Neural progenitor cell (in vitro differentiated cells): Measurements from ENCODE around the gene DNMT1. TPM values are rescaled to one million over a fixed set of nuclear protein-coding genes. Genes with fewer than 3 reads are reported as not detected.

ENCODE experiments used
- DNase-seq: peaks from one replicate; pipeline ENCODE4 v3.0.0-alpha.2; 2016; ENCODE audit warnings: low spot score
- H2AFZ ChIP-seq: fragments of 200-600 bp; sonication (generic); replicated peaks from 2 replicates; pipeline ENCODE4 v1.6.1; 2016; ENCODE audit warnings: antibody characterized with exemption
- H3F3A ChIP-seq: fragments of 200-600 bp; sonication (generic); 2 replicates; pipeline ENCODE4 v1.6.1; 2016; ENCODE audit warnings: antibody characterized with exemption, low read depth
- H3K27ac ChIP-seq: fragments of 200-600 bp; sonication (generic); 2 replicates; pipeline ENCODE4 v1.5.1; 2016; ENCODE audit warnings: mild to moderate bottlenecking
- H3K27me3 ChIP-seq: fragments of 200-600 bp; sonication (generic); 2 replicates; pipeline ENCODE4 v1.6.1; 2016; ENCODE audit warnings: mild to moderate bottlenecking, moderate library complexity
- H3K36me3 ChIP-seq: fragments of 200-600 bp; sonication (generic); 2 replicates; pipeline ENCODE4 v1.5.1; 2016
- H3K4me1 ChIP-seq: fragments of 200-600 bp; sonication (generic); 2 replicates; pipeline ENCODE4 v1.6.1; 2016; ENCODE audit warnings: mixed run types
- H3K4me2 ChIP-seq: fragments of 200-600 bp; sonication (generic); 2 replicates; pipeline ENCODE4 v1.6.1; 2016
- H3K4me3 ChIP-seq: fragments of 200-600 bp; sonication (generic); 2 replicates; pipeline ENCODE4 v1.5.1; 2016
- H3K79me2 ChIP-seq: fragments of 200-600 bp; sonication (generic); 2 replicates; pipeline ENCODE4 v1.6.1; 2016; ENCODE audit warnings: low read depth
- H3K9ac ChIP-seq: fragments of 200-600 bp; sonication (generic); 2 replicates; pipeline ENCODE4 v1.6.1; 2016
- H3K9me3 ChIP-seq: fragments of 200-600 bp; sonication (generic); 2 replicates; pipeline ENCODE4 v1.5.1; 2016; ENCODE audit warnings: low read depth
- H4K20me1 ChIP-seq: fragments of 200-600 bp; sonication (generic); 2 replicates; pipeline ENCODE4 v1.6.1; 2016; ENCODE audit warnings: low read depth
- H3K27ac Mint-ChIP-seq: 3 replicates; pipeline ENCODE4 v1.8.0; 2021; ENCODE audit warnings: mixed read lengths
- H3K27me3 Mint-ChIP-seq: 2 replicates; pipeline ENCODE4 v1.8.0; 2022; ENCODE audit warnings: low read depth, mild to moderate bottlenecking, inconsistent platforms, moderate library complexity, mixed read lengths; ENCODE audit not compliant: insufficient read depth
- H3K36me3 Mint-ChIP-seq: 3 replicates; pipeline ENCODE4 v1.8.0; 2021; ENCODE audit warnings: mixed read lengths
- H3K4me1 Mint-ChIP-seq: 3 replicates; pipeline ENCODE4 v1.8.0; 2021; ENCODE audit warnings: mixed read lengths
- H3K4me3 Mint-ChIP-seq: 3 replicates; pipeline ENCODE4 v1.8.0; 2021; ENCODE audit warnings: mild to moderate bottlenecking, moderate library complexity, mixed read lengths
- H3K9me3 Mint-ChIP-seq: 3 replicates; pipeline ENCODE4 v1.8.0; 2020; ENCODE audit warnings: mixed read lengths
- CTCF ChIP-seq: fragments of 200-600 bp; sonication (generic); IDR thresholded peaks from 2 replicates; pipeline ENCODE4 v1.5.1; 2017; ENCODE audit warnings: antibody characterized with exemption, mild to moderate bottlenecking
- EZH2 ChIP-seq: fragments of 200-600 bp; sonication (generic); IDR thresholded peaks from 2 replicates; pipeline ENCODE4 v1.6.1; 2017; ENCODE audit warnings: antibody characterized with exemption, mild to moderate bottlenecking, moderate library complexity
- EZH2phosphoT487 ChIP-seq: fragments of 200-600 bp; sonication (generic); IDR thresholded peaks from 2 replicates; pipeline ENCODE4 v1.6.1; 2017; ENCODE audit warnings: antibody characterized with exemption
- total RNA-seq: library from RNA; depleted of rRNA; stranded (reverse); fragments of >200 nt; gene quantifications from 2 replicates; pipeline ENCODE4 v1.2.3, GENCODE V29; 2015; ENCODE audit warnings: low replicate concordance

The DNMT1 gene
- total RNA-seq, 1 donor from 2014 or later: 203 TPM

GRCh38 chr19:10231612-10232228 lies 37.0 kb upstream of the DNMT1 start:
- Mint-ChIP-seq H3K36me3 (no peaks in the 10 kb centered on the region), H3K4me3 (peak overlapping the region; percentile 85), H3K27me3 (peaks cover 2% of the 10 kb centered on the region), H3K4me1 (peaks cover 14% of the 10 kb centered on the region), H3K27ac (peak overlapping the region; percentile 39), H3K9me3 (no peaks in the 10 kb centered on the region)
- Histone ChIP-seq H3K9ac (no peak overlapping the region), H3K79me2 (peaks cover 20% of the 10 kb centered on the region), H3K4me2 (peak overlapping the region; percentile 96), H3K27me3 (no peaks in the 10 kb centered on the region), H2AFZ (peak overlapping the region; percentile 37), H3K9me3 (no peaks in the 10 kb centered on the region), H3K36me3 (no peaks in the 10 kb centered on the region), H3F3A (peaks cover 33% of the 10 kb centered on the region), H4K20me1 (peaks cover 25% of the 10 kb centered on the region), H3K4me3 (peak overlapping the region; percentile 55), H3K4me1 (peaks cover 5% of the 10 kb centered on the region), H3K27ac (no peak overlapping the region)
- no peak for TF ChIP-seq EZH2phosphoT487
- DNase-seq: no peak

- Mint-ChIP-seq H3K4me1 (peaks cover 16% of the 10 kb centered on the region), H3K4me3 (peak within 1 kb of the TSS; percentile 85), H3K27ac (peak within 1 kb of the TSS; percentile 39), H3K36me3 (no peaks in the 10 kb centered on the region), H3K9me3 (no peaks in the 10 kb centered on the region), H3K27me3 (peaks cover 2% of the 10 kb centered on the region)
- H3K9me3 ChIP-seq: no peaks in the 10 kb centered on the region
- TF ChIP-seq CTCF: no peak
- peak; percentile 32 for TF ChIP-seq EZH2
- H2AFZ ChIP-seq: peak within 1 kb of the TSS; percentile 37
- peak; percentile 93 for DNase-seq
- H3K4me2 ChIP-seq: peak within 1 kb of the TSS; percentile 96
- peak within 1 kb of the TSS; percentile 55 for H3K4me3 ChIP-seq
- H3K27ac ChIP-seq: peak within 1 kb of the TSS; percentile 3
- no peaks in the 10 kb centered on the region for H3K36me3 ChIP-seq
- H3K4me1 ChIP-seq: peaks cover 5% of the 10 kb centered on the region
- peaks cover 33% of the 10 kb centered on the region for H3F3A ChIP-seq
- H3K9ac ChIP-seq: peak within 1 kb of the TSS; percentile 18
- peaks cover 31% of the 10 kb centered on the region for H4K20me1 ChIP-seq
- peaks cover 20% of the 10 kb centered on the region for H3K79me2 ChIP-seq
- H3K27me3 ChIP-seq: no peaks in the 10 kb centered on the region
These were observed 36.3 kb upstream of the DNMT1 start, which contains the start of gene S1PR2 for GRCh38 chr19:10230861-10231611. Gene S1PR2, minus strand, starts transcription at chr19:10231331. Its CDS starts 6,426 bp downstream, at chr19:10224905.

DNA sequence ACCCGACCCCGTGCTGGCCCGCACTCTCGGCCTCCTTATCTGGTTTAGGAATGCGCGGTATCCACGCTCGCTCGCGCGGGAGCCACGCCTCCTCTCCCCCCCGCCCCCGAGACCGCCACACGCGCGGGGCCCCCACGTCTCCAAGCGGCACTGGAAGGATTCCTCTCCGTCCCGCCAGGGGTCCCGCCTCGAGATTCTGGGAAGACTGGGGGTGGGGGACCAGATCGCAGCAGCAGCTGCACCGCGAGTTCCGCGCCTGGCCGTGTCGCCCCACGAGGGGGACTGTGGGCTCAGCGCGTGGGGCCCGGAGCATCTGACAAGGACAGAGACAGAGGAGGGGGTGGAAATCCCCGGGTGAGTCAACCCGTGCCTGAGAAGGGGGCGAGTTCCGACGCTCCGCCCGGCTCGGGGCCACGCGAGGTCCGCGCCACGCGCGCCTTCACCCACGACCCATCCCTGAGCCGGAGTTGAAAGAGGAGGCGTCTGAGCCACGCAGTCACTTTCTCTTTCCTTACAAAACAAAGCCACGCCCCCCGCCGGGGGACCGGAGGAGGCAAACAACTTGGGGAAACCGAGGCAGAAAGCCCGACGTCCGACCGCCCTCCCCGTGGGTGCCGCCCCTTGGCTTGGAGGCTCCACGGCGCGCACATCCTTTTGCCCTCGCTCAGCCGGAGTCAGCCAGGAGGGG lies 35.6 kb upstream of the DNMT1 start:
- Mint-ChIP-seq H3K27ac (no peak overlapping the region), H3K4me1 (peaks cover 14% of the 10 kb centered on the region), H3K9me3 (no peaks in the 10 kb centered on the region), H3K36me3 (no peaks in the 10 kb centered on the region), H3K27me3 (peaks cover 2% of the 10 kb centered on the region), H3K4me3 (peak overlapping the region; percentile 85)
- Histone ChIP-seq H3K9me3 (no peaks in the 10 kb centered on the region), H3K4me3 (peak overlapping the region; percentile 55), H3K36me3 (no peaks in the 10 kb centered on the region), H3K4me2 (peak overlapping the region; percentile 96), H3F3A (peaks cover 33% of the 10 kb centered on the region), H3K4me1 (peaks cover 5% of the 10 kb centered on the region), H4K20me1 (peaks cover 34% of the 10 kb centered on the region), H3K27me3 (no peaks in the 10 kb centered on the region), H3K9ac (peak overlapping the region; percentile 18), H3K27ac (no peak overlapping the region), H2AFZ (peak overlapping the region; percentile 37), H3K79me2 (peaks cover 20% of the 10 kb centered on the region)
- DNase-seq: no peak
- no peak for TF ChIP-seq EZH2phosphoT487
- TF ChIP-seq CTCF: no peak
- no peak for TF ChIP-seq EZH2
